HFF-Myc (cell line): ENCODE data around the gene PEX16.

Experiments used
- DNase-seq: peaks from one replicate; pipeline ENCODE4 v3.0.0-alpha.2; 2011; ENCODE audit warnings: low read depth; ENCODE audit errors: extremely low read depth
- H3K4me3 ChIP-seq: replicated peaks from 2 replicates; pipeline ENCODE4 v1.5.1; 2011; ENCODE audit warnings: low read depth, mild to moderate bottlenecking, control low read depth, low read length
- CTCF ChIP-seq: IDR thresholded peaks from 2 replicates; pipeline ENCODE4 v1.5.1; 2012; ENCODE audit warnings: mild to moderate bottlenecking, low read depth, low read length, control low read depth; ENCODE audit errors: missing control alignments

PEX16 gene

GRCh38 chr11:45931739-45932138, 14.1 kb upstream of the PEX16 start:
- no peak for TF ChIP-seq CTCF

GRCh38 chr11:45930951-45931570, 13.4 kb upstream of the PEX16 start:
- H3K4me3 ChIP-seq = no peak overlapping the region
- DNase-seq = no peak
- TF ChIP-seq CTCF = no peak

More at GRCh38 chr11:45931739-45932138, 14.1 kb upstream of the PEX16 start:
- DNase-seq = no peak
- H3K4me3 ChIP-seq = no peak overlapping the region

GRCh38 chr11:45930031-45930794, 12.5 kb upstream of the PEX16 start:
- no peak overlapping the region for H3K4me3 ChIP-seq
- no peak for DNase-seq
- TF ChIP-seq CTCF = no peak

- no peak for DNase-seq
- TF ChIP-seq CTCF = no peak
- no peak overlapping the region for H3K4me3 ChIP-seq
These were observed 11.9 kb upstream of the PEX16 start for GRCh38 chr11:45929486-45930030.

- TF ChIP-seq CTCF = no peak
- DNase-seq = no peak
- no peak overlapping the region for H3K4me3 ChIP-seq
These were observed 11.0 kb upstream of the PEX16 start for GRCh38 chr11:45928535-45929215.

- no peak overlapping the region for H3K4me3 ChIP-seq
- TF ChIP-seq CTCF = no peak
- no peak for DNase-seq
These were observed 10.2 kb upstream of the PEX16 start for GRCh38 chr11:45927684-45928413.
